Measurements from ENCODE around the gene RHOB.

Gene RHOB

DNA sequence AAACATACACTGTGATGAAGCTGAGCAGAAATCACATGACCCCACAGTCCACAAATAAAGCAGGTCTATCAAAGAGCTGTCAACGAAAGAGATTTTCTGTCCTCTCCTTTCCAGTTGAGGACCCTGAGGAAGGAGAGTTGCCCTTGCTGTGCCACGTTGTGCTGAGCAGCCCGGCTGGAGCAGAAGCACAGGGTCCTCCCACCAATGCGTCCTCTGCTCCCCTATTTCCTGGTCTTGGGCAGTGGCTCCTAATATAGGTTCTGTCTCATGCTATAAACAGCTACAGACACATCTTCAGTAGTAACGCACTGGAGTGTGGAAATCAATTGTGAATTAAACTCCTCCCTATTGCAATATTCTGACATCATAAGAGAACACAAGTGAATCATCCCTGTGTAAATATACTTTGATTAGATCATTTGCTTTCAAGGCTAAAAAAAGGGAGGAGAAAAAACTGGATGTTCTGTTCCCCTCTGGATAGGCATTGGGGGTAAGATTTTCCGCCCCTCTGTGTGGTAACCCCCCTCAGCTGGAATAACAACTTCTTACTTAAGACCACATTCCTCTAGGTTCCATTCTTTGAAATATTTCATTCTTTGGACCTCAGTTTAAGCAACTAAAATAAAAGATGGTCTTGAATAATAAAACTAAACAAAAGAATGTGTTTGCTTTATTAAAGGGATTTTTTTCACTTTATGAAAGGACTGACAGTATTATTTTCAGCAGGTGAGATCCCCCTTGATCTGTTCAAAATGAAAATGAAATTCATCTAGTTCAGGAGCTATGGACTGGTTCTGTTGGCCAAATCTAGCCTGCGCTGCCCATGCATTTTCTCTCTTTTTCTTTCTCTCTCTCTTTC is 8.3 kb upstream of the RHOB start:
- no peak for DNase-seq

DNA sequence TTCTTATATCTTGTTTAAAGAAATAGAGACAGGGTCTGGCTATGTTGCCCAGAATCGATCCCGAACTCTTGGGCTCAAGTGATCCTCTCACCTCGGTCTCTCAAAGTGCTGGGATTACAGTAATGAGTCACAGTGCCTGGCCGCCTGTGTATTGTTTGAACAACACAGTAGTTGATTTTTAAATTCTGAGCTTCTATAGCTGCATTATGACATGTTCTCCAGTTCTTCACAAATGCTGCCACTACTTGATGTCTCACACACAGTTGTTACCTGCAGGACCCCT is 7.7 kb upstream of the RHOB start:
- DNase-seq = no peak

DNA sequence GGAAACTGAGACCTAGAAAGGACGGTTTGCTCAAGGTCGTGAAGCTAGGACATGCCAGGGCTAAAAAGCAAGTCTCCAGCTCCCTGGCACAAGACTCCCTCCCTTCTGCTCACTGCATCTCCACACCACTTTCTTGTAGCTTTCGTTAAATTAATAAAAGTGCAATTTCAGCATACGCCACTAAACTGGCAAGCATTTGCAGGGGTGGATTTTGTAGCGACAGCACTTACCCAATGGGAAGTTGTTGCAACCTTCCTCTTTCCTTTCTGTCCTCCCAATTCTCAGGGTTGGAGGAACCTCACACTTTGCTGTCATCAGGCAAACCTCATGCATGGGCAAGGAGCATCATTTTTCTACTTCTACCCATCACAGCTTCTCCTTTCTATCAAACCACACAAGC is 7.4 kb upstream of the RHOB start:
- DNase-seq = peak; percentile 25 to 64

DNA sequence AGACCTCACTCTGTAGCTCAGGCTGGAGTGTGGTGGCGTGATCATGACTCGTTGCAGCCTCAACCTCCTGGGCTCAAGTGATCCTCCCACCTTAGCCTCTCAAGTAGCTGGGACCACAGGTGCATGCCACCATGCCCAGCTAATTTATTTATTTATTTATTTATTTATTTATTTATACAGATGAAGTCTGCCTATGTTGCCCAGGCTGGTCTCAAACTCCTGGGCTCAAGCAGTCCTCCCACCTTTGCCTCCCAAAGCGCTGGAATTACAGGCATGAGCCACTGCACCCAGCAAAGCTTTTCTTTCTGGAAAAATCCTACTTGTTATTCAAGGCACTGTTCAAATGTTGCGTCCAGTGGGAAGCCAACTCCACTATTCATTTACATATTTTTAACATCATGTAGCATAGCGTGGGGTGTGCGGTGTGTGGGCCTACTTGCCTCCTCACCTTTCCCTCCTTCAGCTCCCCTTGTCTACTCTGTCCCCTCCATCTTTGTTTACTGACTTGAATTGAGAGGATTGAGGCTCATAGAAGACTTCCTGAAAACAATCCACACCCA is 6.8 kb upstream of the RHOB start:
- no peak for DNase-seq

DNA sequence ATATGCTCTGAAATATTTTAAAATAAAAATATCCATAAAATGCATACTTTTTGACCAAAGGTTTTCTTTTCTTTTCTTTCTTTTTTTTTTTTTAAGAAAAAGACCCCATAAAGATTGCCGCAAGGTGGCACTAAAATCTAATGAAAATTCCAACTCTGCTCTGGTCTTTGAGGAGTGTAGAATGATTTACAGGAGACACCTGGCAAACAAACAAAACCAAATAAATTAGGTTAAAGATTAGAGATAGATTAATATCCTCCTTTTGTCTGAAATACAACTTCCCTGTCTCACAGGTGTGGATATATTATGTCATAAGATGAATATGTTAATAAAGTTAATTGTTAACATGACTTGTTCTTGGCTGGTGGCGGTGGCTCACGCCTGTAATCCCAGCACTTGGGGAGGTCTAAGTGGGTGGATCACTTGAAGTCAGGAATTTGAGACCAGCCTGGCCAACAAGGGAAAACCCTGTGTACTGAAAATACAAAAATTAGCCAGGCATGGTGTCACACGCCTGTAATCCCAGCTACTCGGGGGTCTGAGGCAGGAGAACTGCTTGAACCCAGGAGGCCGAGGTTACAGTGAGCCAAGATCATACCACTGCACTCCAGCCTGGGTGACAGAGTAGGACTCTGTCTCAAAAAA is 3.5 kb upstream of the RHOB start:
- peak in 1 of 2 donors; percentile 53 for DNase-seq

DNA sequence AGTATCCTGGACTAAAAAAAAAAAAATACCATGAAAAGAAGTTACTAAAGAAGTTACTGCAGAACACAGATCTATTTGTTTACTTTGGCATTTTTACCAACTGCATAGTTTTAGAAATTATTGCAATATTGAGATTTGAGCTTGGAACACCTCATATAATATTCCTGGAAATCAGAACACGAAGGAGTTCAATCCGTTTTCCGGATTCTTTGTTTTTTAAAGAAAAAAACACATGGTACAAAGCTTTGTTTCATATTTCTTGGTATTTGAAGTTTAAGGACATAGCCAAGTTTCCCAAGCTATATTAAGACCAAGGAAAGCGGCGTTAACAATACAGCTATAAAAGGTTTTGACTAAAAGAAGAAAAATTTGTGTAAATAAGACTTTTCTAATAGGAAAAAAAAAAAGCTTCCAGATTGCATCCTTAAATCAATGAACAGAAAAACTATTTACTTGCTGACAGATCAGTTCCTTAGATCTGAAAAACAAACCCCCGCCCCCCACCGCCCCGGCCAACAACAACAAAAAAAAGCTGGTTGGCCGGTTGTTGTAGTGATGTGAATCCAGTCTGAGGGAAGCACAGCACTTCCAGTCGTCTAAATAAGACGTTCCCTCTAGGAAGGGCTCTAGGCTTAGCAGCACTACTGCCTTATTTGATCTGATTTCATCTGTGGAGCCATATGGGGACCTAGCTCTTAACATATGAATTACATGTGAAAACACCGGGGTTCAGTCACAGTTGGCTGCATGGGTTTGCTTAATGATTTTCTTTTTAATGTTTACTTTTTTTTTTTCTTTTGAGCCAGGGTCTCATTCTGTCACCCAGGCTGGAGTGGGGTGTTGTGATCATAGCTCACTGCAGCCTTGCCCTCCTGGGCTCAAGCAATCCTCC is 2.5 kb upstream of the RHOB start:
- DNase-seq = no peak

DNA sequence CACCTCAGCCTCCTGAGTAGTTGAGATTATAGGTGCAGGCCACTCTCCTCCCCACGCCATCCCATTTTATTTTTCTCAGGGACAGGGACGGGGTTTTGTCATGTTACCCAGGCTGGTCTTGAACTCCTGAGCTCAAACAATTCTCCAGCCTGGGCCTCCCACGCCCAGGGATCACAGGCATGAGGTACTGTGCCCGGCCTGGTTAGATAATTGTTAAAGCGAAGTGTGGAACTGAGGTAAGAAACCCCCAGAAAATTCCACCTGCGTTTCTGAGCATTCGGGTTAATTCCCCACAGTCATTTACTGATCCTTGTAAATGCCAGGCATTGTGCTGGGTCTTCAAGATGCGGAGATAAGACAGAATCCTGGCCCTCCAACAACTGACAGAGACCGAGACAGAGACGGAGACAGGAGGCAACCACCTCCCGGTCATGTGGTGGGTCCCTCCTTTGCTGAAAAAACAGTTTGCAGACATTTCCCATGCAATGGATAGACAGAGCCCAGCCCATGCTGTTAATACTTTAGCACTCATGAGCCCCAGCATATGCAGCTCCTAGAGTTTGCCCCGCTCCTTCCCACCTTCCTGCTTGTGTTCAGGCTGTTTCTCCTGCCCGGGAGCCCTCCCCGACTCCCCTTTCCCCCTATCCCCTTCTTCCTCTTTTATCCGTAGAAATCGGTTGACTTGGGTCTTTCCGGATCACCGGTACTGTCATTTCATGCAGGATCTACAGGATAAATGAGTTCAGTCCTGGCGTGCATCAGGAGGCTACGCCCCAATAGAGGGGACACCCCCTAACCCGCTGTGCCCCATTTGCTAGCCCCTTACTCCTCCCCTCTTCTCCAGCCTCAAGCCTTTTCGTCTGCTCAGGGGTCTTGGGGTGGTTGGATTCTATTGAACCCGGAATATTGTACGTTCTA is 1.6 kb upstream of the RHOB start:
- no peak for DNase-seq

DNA sequence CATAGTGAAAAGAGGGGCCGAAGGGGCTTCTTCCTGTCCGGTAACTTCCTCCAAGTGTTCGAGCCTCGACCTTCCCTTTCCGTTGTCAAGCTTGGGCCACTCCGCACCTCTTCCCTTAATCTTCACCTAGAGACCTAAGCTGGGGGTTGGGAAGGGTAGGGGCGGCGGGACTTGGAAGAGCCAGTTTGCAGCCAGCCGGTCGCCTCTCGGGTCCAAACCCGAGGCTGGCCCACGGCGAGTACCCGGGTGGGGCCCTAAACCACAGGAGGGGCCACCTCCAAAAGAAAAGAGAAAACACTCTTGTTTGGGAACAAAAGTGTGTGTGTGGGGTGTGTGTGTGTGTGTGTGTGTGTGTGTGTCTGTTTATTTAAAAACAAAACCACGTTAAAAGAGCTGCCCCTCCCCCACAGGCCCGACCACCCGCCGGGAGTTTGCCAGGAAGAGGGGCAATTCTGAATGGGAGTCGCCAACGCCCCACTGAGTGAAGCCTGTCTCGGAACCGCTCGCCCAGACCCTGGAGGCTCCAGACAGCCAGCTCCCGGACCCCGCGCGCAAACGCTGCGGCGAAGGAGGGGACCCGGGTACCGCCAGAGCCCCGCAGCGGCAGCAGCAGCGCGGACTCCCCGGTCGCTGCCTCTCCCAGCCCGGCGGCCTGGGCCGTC is 488 bp upstream of the RHOB start:
- peak in 1 of 2 donors; percentile 20 for DNase-seq

DNA sequence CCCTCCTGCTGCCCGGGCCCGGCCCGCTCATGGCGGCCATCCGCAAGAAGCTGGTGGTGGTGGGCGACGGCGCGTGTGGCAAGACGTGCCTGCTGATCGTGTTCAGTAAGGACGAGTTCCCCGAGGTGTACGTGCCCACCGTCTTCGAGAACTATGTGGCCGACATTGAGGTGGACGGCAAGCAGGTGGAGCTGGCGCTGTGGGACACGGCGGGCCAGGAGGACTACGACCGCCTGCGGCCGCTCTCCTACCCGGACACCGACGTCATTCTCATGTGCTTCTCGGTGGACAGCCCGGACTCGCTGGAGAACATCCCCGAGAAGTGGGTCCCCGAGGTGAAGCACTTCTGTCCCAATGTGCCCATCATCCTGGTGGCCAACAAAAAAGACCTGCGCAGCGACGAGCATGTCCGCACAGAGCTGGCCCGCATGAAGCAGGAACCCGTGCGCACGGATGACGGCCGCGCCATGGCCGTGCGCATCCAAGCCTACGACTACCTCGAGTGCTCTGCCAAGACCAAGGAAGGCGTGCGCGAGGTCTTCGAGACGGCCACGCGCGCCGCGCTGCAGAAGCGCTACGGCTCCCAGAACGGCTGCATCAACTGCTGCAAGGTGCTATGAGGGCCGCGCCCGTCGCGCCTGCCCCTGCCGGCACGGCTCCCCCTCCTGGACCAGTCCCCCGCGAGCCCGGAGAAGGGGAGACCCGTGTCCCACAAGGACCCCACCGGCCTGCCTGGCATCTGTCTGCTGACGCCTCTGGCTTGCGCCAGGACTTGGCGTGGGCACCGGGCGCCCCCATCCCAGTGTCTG is 767 bp downstream of the RHOB start:
- DNase-seq = peak; percentile 36 to 43

DNA sequence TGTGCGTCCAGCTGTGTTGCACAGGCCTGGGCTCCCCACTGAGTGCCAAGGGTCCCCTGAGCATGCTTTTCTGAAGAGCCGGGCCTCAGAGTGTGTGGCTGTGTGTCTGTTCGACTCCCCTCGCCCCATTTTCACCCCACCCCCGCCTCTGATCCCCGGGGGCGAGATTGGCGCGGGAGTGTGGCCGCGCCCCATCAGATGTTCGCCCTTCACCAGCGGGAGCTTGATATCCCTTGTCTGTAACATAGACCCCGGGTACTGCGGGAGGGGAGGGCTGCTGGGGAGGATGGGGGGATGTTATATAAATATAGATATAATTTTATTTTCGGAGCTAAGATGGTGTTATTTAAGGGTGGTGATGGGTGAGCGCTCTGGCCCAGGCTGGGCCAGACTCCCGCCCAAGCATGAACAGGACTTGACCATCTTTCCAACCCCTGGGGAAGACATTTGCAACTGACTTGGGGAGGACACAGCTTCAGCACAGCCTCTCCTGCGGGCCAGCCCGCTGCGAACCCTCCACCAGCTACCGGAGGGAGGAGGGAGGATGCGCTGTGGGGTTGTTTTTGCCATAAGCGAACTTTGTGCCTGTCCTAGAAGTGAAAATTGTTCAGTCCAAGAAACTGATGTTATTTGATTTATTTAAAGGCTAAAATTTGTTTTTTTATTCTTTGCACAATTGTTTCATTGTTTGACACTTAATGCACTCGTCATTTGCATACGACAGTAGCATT is 1.5 kb downstream of the RHOB start:
- DNase-seq = peak in 1 of 2 donors; percentile 21

DNA sequence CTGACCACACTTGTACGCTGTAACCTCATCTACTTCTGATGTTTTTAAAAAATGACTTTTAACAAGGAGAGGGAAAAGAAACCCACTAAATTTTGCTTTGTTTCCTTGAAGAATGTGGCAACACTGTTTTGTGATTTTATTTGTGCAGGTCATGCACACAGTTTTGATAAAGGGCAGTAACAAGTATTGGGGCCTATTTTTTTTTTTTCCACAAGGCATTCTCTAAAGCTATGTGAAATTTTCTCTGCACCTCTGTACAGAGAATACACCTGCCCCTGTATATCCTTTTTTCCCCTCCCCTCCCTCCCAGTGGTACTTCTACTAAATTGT is 2.1 kb downstream of the RHOB start:
- DNase-seq = no peak

DNA sequence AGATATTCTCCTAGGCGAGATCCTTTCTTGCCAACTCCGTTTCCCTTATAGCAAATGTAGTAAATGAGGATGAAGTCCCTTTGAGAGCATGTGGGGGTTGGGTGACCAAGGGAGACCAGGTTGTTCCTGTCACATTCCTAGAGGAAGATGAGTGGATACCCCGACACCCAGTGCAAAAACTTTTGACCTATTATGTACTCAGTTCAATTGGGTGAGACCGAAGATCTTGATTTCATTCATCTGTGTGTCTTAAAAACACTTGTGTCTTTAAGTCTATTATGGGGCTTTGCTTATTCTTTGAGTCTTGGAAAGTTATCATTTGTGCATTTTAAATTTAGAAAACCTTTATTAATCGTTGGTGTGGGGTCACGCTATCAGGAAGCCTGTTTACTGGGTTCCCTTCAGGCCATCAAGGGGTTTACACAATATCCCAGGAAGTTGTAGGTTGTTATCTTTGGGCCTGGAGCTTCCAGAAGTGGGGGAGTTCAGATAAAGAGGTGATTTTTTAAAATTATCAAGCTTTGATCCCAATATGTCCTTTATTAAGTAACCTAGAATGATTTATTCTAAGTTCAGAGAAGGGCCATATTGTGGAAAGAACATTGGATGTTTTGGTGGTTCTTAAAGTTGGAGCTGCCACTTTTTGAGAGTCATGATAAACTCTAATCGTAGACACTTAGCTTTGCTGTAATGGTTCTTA is 2.8 kb downstream of the RHOB start:
- no peak for DNase-seq

DNA sequence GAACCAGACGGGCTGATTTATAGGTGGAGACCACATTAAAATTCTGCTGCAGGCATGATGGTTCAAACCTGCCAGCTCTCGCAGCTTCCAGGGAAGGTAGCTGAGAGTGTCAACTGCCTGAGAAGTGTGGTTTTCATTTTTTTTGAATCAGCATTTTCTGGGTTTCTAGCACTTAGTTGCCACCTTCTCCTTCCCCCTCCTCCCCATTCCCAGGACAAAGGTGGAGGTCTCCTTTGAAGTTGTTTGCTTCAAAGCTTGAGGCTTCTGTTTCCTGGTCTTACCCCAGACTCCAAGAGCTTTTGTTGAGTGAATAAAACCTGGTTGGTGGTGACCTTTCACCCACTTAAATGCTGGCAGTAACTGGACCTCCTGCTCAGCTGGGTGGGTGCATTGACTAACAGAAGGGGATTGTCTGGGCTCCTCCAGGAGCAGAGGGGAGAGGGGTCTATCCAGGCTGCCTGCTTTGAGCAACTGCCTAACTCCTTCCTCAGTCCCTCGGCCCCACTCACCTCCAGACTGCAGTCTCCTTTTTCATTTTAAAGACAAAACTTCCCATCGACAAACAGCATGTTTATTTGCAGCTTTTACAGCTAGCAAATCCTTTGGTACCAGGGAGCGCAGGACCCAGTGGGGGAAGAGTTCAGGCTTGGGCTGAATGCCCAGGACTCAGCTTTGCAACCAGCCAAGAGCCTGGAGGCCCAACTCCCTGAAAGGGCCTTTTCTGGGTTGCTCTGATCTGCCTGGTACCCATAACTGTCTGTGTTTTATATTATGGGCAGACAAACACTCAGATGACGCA is 3.5 kb downstream of the RHOB start:
- DNase-seq = no peak

DNA sequence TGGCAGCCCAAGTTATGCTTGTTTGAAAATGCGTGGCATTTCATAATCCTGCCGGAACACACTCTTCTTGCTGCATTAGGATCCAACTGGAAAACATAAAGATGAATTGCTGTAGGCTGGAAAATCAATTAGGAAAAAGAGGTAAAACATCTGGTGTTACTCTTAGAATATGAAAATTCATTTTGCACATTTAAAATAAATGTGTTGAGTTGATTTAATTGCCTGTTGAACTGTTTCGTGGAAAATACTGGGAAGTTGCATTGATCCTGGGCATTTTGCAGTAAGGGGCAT is 4.1 kb downstream of the RHOB start:
- no peak for DNase-seq

DNA sequence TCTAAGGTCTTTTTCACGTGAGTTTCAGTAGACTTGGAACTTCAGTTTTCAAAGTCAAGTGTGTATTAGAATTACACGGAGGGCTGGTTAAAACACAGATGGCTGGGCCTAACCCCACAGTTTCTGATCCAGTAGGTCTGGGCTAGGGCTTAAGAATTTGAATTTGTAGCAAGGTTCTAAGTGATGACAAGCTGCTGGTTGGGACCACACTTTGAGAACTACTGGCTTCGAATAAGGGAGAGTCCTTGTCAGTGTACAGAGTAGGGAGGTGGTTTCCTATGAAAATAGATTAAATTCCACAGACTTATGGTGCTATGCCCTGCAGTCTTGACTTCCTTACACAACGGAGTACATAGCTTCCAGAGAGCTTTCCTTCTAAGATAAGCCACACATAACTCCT is 4.5 kb downstream of the RHOB start:
- DNase-seq = no peak

DNA sequence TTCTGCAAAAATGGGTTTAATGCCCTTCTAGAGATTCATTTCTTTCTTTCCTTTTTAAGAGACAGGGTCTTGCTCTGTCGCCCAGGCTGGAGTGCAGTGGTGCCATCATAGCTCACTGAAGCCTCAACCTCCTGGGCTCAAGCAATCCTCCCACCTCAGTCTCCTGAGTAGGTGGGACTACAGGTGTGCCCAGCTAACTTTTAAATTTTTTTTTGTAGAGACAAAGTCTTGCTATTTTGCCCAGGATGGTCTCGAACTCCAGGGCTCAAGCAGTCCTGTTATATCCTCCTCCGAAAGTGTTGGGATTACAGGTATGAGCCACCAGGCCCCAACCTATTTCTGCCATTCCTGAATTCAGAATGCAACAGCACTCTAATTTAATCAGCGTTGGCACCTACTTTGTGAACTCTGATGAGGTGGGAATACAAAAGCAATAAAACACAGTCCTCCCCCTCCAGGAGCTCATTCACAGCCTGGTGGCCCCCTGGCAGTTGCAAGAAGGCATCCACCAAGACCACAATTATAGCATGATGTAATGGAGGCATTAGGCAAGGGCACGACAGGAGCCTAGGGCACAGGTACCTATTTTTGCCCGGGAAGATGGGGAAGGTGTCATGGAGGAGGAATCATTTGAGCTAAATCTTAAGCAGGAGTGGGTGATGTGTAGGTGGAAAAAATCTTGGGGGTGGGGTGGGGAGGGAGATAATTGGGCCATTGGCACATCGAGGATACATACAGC is 5.1 kb downstream of the RHOB start:
- DNase-seq = no peak

DNA sequence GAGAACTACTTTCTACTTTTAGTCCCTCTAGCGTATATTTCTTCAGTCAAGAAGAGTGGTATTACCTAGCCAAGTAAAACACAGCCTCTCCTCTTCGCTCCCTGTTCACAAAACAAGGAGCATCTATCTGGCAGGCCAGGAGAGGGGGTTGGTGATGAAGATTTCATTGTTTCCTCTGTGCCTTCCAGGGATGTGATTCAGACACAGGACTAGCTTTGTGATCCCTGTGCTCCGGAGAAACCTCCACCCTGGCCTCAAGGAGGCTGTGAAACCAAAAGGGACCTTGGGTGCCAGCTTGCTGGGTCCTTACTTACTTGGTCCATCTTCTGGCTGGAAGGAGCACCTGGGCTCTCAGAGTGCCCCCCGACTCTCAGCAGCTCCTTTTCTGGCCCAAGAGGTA is 5.7 kb downstream of the RHOB start:
- no peak for DNase-seq

DNA sequence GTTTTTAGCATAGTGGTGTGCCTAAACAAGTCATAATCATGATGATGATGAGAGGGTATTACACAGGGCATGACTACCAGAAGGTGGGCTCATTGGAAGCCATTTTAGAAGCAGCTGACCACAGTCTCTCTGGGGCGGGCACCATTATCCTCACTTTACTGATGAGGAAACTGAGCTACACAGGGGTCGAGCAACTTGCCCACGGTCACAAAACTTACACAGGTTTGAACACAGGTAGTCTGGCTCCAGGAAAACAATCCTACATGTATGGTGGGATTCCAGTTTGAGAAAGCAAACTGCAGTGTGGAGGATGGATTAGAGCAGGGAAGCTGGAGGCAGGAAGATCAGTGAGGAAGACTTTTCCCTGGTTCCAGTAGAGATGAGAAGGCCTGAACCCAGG is 6.2 kb downstream of the RHOB start:
- no peak for DNase-seq

All from CD4-positive, alpha-beta T cell treated with Interleukin-4 for 1 hour (primary cell).